Measurements from ENCODE around the gene ABCC3.

The ABCC3 gene

DNA sequence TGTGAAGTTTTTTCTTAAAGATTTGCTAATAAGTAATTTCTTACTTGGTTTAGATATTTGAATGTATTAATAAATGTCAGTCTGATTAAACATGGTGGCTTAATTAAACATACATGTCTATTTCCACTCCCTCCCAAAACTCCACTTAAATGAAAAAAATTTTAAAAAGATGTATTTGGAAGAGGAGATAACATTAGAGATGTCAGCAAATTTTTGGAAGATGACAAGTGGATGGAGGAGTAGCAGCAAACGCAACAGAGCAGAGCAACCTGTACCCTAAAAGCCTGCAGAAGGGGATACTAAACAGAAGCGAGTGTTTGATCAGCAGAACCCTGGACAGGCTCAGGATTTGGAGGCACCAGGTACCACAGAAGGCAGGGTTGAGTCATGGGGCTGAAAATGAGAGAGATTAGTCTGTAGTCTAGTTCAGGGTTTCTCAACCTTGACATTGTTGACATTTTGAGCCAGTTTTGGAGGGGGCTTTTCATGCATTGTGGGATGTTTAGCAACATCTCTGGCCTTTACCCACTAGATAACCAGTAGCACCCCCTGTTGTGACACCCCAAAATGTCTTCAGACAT, 102.5 kb downstream of the ABCC3 start:
- no peak for DNase-seq (ENCODE audit: low spot score)

DNA sequence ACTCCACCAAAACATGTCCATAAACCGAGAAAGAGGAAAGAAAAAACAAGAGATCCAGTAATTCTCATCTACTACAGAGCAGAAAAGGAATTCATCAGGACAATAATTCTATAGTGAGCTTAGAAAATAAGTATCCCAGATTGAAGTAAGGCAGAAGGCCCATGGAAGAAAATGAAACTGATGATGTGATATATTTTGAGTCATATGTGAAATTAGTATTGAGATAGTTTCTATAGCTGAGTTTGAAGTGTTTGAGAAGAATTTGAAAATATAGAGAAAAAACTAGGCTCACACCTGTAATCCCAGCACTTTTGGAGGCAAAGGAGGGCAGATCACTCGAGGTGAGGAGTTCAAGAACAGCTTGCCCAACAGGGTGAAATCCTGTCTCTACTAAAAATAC, 104.4 kb downstream of the ABCC3 start:
- DNase-seq (ENCODE audit: low spot score): no peak

All from left forelimb (tissue), 1 donor.